PFSK-1 (cell line): ENCODE results near the gene TUBA3E.

Source experiments
- POLR2AphosphoS5 ChIP-seq: IDR thresholded peaks from 2 replicates; pipeline ENCODE4 v1.6.1; 2012; ENCODE audit warnings: low read depth, mild to moderate bottlenecking, control low read depth, low read length, moderate library complexity
- TAF1 ChIP-seq: IDR thresholded peaks from 2 replicates; pipeline ENCODE4 v1.6.1; 2012; ENCODE audit warnings: low read length, control low read depth, borderline replicate concordance; ENCODE audit not compliant: insufficient read depth
- TF ChIP-seq, protein P1 (sequence below), 2 experiments: IDR thresholded peaks; 2 replicates each; pipeline versions ENCODE4 v1.6.1 to v1.8.0; 2011 to 2012; ENCODE audit warnings: low read depth in 2 of 2, low read length in 2 of 2, control low read depth in 1 of 2, inconsistent platforms in 1 of 2, mild to moderate bottlenecking in 1 of 2, moderate library complexity in 1 of 2; ENCODE audit not compliant: insufficient read depth in 1 of 2

- TF ChIP-seq, protein P1, sequence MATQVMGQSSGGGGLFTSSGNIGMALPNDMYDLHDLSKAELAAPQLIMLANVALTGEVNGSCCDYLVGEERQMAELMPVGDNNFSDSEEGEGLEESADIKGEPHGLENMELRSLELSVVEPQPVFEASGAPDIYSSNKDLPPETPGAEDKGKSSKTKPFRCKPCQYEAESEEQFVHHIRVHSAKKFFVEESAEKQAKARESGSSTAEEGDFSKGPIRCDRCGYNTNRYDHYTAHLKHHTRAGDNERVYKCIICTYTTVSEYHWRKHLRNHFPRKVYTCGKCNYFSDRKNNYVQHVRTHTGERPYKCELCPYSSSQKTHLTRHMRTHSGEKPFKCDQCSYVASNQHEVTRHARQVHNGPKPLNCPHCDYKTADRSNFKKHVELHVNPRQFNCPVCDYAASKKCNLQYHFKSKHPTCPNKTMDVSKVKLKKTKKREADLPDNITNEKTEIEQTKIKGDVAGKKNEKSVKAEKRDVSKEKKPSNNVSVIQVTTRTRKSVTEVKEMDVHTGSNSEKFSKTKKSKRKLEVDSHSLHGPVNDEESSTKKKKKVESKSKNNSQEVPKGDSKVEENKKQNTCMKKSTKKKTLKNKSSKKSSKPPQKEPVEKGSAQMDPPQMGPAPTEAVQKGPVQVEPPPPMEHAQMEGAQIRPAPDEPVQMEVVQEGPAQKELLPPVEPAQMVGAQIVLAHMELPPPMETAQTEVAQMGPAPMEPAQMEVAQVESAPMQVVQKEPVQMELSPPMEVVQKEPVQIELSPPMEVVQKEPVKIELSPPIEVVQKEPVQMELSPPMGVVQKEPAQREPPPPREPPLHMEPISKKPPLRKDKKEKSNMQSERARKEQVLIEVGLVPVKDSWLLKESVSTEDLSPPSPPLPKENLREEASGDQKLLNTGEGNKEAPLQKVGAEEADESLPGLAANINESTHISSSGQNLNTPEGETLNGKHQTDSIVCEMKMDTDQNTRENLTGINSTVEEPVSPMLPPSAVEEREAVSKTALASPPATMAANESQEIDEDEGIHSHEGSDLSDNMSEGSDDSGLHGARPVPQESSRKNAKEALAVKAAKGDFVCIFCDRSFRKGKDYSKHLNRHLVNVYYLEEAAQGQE (IDR thresholded peaks at IDR 0.05; ENCODE audit: insufficient read depth in 1 of 2, low read depth in 2 of 2, low read length in 2 of 2), result no peak
- no peak for TF ChIP-seq TAF1
- TF ChIP-seq POLR2AphosphoS5, result no peak
Measured at GRCh38 chr2:130231656-130232055, 33.4 kb upstream of the TUBA3E start.
